ENCODE data around the gene DIP2B. TPM values are rescaled to one million over a fixed set of nuclear protein-coding genes. Genes with fewer than 3 reads are reported as not detected.

DIP2B gene
- total RNA-seq, 1 experiment from 2014 or later: 30.2 TPM

DNA sequence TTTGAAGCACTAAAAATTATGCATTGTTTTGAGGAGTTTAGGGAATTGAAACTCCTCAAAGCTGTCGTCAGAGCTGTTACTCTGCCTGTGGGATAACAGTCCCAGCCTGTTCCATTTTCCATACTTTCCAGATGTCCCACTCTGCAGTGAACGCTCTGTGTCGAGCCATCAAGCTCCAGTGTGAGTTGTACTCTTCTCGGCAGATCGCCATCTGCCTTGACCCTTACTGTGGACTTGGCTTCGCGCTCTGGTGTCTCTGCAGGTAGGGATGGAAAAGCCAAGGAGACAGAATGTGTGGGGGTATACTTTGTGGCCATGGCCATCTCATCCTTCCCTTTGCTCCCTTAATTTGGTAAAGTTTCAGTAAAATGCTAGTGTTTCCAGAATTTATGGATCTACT, 223.6 kb downstream of the DIP2B start:
- DNase-seq (ENCODE audit: low read depth, low spot score): no peak
- Histone ChIP-seq H3K4me1 (ENCODE audit: control insufficient read depth, insufficient read depth, low read length) (no peaks in the 10 kb centered on the region), H3K27me3 (ENCODE audit: control insufficient read depth, insufficient read depth, low read length) (no peaks in the 10 kb centered on the region), H3K9me3 (ENCODE audit: control insufficient read depth, insufficient read depth, low read depth, low read length) (no peaks in the 10 kb centered on the region), H3K27ac (ENCODE audit: low read length) (no peak overlapping the region), H3K4me3 (ENCODE audit: low read depth in 2 of 2, low read length in 2 of 2) (no peak overlapping the region), H3K36me3 (ENCODE audit: control insufficient read depth, insufficient read depth, low read length) (peaks cover 2% of the 10 kb centered on the region; the same call in 1 of the 2 replicates)
- in situ Hi-C loops (cut with HindIII; ENCODE audit: low pct_unique_long_range_greater_than_20kb, low sequenced_read_pairs) (no loop called here), intact Hi-C loops (cut with micrococcal nuclease; ENCODE audit: unreplicated experiment) (no loop called here)
- ATAC-seq: no peak
- BruUV-seq (replicated peaks): no TSS peak
- TF ChIP-seq, protein P1, sequence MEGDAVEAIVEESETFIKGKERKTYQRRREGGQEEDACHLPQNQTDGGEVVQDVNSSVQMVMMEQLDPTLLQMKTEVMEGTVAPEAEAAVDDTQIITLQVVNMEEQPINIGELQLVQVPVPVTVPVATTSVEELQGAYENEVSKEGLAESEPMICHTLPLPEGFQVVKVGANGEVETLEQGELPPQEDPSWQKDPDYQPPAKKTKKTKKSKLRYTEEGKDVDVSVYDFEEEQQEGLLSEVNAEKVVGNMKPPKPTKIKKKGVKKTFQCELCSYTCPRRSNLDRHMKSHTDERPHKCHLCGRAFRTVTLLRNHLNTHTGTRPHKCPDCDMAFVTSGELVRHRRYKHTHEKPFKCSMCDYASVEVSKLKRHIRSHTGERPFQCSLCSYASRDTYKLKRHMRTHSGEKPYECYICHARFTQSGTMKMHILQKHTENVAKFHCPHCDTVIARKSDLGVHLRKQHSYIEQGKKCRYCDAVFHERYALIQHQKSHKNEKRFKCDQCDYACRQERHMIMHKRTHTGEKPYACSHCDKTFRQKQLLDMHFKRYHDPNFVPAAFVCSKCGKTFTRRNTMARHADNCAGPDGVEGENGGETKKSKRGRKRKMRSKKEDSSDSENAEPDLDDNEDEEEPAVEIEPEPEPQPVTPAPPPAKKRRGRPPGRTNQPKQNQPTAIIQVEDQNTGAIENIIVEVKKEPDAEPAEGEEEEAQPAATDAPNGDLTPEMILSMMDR (IDR thresholded peaks at IDR 0.05): no peak
- TF ChIP-seq POLR2AphosphoS5 (IDR thresholded peaks at IDR 0.05; ENCODE audit: low read depth, low read length) (no peak), SIN3A (IDR thresholded peaks at IDR 0.05; ENCODE audit: borderline replicate concordance, insufficient read depth, low read depth, low read length) (no peak), TCF7L2 (IDR thresholded peaks at IDR 0.05; ENCODE audit: low read depth, low read length) (no peak)
- TF ChIP-seq, protein P2, sequence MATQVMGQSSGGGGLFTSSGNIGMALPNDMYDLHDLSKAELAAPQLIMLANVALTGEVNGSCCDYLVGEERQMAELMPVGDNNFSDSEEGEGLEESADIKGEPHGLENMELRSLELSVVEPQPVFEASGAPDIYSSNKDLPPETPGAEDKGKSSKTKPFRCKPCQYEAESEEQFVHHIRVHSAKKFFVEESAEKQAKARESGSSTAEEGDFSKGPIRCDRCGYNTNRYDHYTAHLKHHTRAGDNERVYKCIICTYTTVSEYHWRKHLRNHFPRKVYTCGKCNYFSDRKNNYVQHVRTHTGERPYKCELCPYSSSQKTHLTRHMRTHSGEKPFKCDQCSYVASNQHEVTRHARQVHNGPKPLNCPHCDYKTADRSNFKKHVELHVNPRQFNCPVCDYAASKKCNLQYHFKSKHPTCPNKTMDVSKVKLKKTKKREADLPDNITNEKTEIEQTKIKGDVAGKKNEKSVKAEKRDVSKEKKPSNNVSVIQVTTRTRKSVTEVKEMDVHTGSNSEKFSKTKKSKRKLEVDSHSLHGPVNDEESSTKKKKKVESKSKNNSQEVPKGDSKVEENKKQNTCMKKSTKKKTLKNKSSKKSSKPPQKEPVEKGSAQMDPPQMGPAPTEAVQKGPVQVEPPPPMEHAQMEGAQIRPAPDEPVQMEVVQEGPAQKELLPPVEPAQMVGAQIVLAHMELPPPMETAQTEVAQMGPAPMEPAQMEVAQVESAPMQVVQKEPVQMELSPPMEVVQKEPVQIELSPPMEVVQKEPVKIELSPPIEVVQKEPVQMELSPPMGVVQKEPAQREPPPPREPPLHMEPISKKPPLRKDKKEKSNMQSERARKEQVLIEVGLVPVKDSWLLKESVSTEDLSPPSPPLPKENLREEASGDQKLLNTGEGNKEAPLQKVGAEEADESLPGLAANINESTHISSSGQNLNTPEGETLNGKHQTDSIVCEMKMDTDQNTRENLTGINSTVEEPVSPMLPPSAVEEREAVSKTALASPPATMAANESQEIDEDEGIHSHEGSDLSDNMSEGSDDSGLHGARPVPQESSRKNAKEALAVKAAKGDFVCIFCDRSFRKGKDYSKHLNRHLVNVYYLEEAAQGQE (IDR thresholded peaks at IDR 0.05; ENCODE audit: insufficient read depth in 1 of 2, low read depth in 2 of 2, low read length in 1 of 2): no peak
- ChIA-PET CTCF (no interaction called here), POLR2A (no interaction called here)

DNA sequence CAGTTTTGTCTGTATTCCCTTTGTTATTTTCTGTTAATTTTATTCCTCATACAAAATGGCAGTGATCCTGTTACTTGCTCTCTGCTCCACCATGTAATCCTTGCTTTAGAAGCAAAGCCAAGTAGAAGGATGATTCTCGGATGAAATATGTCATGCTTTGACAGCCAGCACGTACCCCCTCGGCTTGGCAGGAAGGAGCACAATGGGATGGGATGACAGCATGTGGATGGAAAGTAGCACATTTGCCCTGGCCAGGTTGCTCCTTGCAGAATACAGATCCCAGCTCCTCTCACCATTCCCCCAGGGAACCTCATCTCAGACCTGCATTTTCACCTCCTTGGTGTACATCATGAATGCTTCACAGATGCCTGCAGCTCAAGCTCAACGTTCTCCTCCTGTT, 224.1 kb downstream of the DIP2B start:
- intact Hi-C loops (cut with micrococcal nuclease; ENCODE audit: unreplicated experiment): no loop called here
- no peak overlapping the region for H3K4me3 ChIP-seq (ENCODE audit: low read depth in 2 of 2, low read length in 2 of 2)
- ATAC-seq (no peak), DNase-seq (ENCODE audit: low read depth, low spot score) (no peak)
- no peaks in the 10 kb centered on the region for H3K27me3 ChIP-seq (ENCODE audit: control insufficient read depth, insufficient read depth, low read length)
- BruUV-seq (replicated peaks): no TSS peak
- no peak overlapping the region for H3K27ac ChIP-seq (ENCODE audit: low read length)
- no peaks in the 10 kb centered on the region for H3K9me3 ChIP-seq (ENCODE audit: control insufficient read depth, insufficient read depth, low read depth, low read length)
- in situ Hi-C loops (cut with HindIII; ENCODE audit: low pct_unique_long_range_greater_than_20kb, low sequenced_read_pairs): no loop called here
- POLR2A ChIA-PET: no interaction called here
- no peaks in the 10 kb centered on the region for H3K4me1 ChIP-seq (ENCODE audit: control insufficient read depth, insufficient read depth, low read length)
- TF ChIP-seq SIN3A (IDR thresholded peaks at IDR 0.05; ENCODE audit: borderline replicate concordance, insufficient read depth, low read depth, low read length) (no peak), POLR2AphosphoS5 (IDR thresholded peaks at IDR 0.05; ENCODE audit: low read depth, low read length) (no peak), TCF7L2 (IDR thresholded peaks at IDR 0.05; ENCODE audit: low read depth, low read length) (no peak)
- TF ChIP-seq, protein P1 (IDR thresholded peaks at IDR 0.05): no peak
- TF ChIP-seq, protein P2 (IDR thresholded peaks at IDR 0.05; ENCODE audit: insufficient read depth in 1 of 2, low read depth in 2 of 2, low read length in 1 of 2): no peak
- peaks cover 2% of the 10 kb centered on the region; the same call in 1 of the 2 replicates for H3K36me3 ChIP-seq (ENCODE audit: control insufficient read depth, insufficient read depth, low read length)
- CTCF ChIA-PET: no interaction called here

Data from Panc1 (cell line).